ENCODE results near the gene RPS23. TPM values are rescaled to one million over a fixed set of nuclear protein-coding genes. Genes with fewer than 3 reads are reported as not detected.

The RPS23 gene
- polyA plus RNA-seq, 6 donors from 2014 or later, result 2,987 to 4,520 (median 3,845) TPM

DNA sequence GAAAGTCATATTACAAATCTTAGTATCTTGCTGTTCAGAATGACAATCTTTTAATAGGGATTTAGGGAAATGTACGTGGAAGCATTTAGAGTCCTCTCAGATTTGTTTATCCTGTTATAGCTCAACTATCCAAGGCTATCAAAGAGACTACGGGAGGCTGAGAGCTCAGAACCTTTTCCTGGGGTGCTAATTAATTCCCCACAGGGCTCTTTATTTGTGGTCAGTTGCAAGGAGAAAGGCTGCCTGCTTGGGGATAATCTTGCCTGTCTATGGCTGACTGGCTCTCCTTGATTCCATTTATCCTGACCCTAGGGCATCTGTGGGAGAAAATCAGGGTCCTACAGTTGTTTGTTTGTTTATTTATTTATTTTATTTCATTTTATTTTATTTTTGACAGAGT lies 28.0 kb upstream of the RPS23 start:
- ATAC-seq (ENCODE audit: low read depth in 2 of 2) (no peak), DNase-seq (no peak)
- Mint-ChIP-seq H3K4me3 (no peak overlapping the region), H3K27me3 (no peaks in the 10 kb centered on the region), H3K36me3 (peaks cover 16 to 21% of the 10 kb centered on the region in 2 donors), H3K9me3 (peaks cover 3 to 11% (median 6%) of the 10 kb centered on the region in 7 donors), H3K27ac (no peak overlapping the region), H3K4me1 (no peaks in the 10 kb centered on the region)

DNA sequence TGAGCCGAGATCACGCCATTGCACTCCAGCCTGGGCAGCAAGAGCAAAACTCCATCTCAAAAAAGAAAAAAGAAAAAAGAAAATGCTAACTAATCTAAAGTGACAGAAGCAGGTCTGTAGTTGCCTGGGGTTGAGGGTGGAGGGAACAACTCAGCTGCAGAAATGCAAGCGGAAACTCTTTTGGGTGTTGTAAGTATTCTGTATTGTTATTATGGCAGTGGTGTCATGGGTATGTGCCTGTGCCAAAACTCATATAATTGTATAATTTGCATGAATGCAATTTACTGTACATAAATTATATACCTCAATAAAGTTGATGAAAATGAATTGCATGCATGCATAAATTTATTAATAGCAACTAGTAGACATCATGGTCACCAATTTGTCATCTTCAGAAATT lies 23.0 kb upstream of the RPS23 start:
- Mint-ChIP-seq H3K4me3 (no peak overlapping the region), H3K4me1 (peaks cover 0 to 5% (median 0%) of the 10 kb centered on the region in 3 donors)

GRCh38 chr5:82298668-82299067 lies 20.5 kb upstream of the RPS23 start:
- Mint-ChIP-seq H3K36me3 (peaks cover 0 to 8% of the 10 kb centered on the region in 2 donors), H3K27ac (no peak overlapping the region), H3K4me1 (peaks cover 0 to 5% (median 0%) of the 10 kb centered on the region in 3 donors), H3K27me3 (no peaks in the 10 kb centered on the region), H3K4me3 (no peak overlapping the region), H3K9me3 (peaks cover 0 to 6% (median 0%) of the 10 kb centered on the region in 7 donors)
- DNase-seq, result no peak
- no peak for ATAC-seq (ENCODE audit: low read depth in 2 of 2)

More for the DNA sequence above, 23.0 kb upstream of the RPS23 start:
- Mint-ChIP-seq H3K27me3 (no peaks in the 10 kb centered on the region), H3K27ac (no peak overlapping the region), H3K9me3 (peaks cover 0 to 6% (median 0%) of the 10 kb centered on the region in 7 donors), H3K36me3 (peaks cover 0 to 8% of the 10 kb centered on the region in 2 donors)
- ATAC-seq (ENCODE audit: low read depth in 2 of 2) (no peak), DNase-seq (no peak)

GRCh38 chr5:82297711-82298110 lies 19.6 kb upstream of the RPS23 start:
- H3K4me3 Mint-ChIP-seq, result no peak overlapping the region
- H3K36me3 Mint-ChIP-seq, result peaks cover 0 to 8% of the 10 kb centered on the region in 2 donors
- H3K27ac Mint-ChIP-seq, result no peak overlapping the region
- ATAC-seq (ENCODE audit: low read depth in 2 of 2) (no peak), DNase-seq (no peak)
- H3K9me3 Mint-ChIP-seq, result peaks cover 0 to 6% (median 0%) of the 10 kb centered on the region in 7 donors
- peaks cover 0 to 5% (median 0%) of the 10 kb centered on the region in 3 donors for H3K4me1 Mint-ChIP-seq
- no peaks in the 10 kb centered on the region for H3K27me3 Mint-ChIP-seq

DNA sequence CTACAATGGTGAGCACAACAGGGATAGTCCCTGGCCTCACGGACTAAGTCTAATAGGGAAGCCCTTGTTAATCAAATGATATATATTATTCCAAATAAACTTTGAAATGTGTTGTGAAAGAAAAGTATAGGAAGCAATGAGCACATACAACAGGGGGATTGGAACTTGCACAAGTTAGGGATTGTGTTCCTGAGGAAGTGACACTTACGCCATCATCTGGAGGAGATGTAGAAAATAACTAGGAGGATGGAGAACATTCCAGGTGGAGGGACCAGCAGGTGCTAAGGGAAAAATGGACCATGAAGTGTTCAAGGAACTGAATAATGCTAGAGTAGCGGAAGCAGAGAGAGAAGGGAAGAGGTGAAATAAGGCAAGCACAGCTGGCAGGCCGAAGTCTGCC lies 18.8 kb upstream of the RPS23 start:
- DNase-seq (no peak), ATAC-seq (ENCODE audit: low read depth in 2 of 2) (no peak)
- Mint-ChIP-seq H3K36me3 (peaks cover 0 to 8% of the 10 kb centered on the region in 2 donors), H3K27me3 (no peaks in the 10 kb centered on the region), H3K4me3 (no peak overlapping the region), H3K9me3 (peaks cover 0 to 6% (median 0%) of the 10 kb centered on the region in 7 donors), H3K4me1 (peaks cover 0 to 5% (median 0%) of the 10 kb centered on the region in 3 donors), H3K27ac (peak overlapping the region in 1 of 6 donors; percentile 85)

- H3K36me3 Mint-ChIP-seq, result peaks cover 0 to 8% of the 10 kb centered on the region in 2 donors
- H3K9me3 Mint-ChIP-seq, result peaks cover 0 to 6% (median 0%) of the 10 kb centered on the region in 7 donors
These were observed 17.9 kb upstream of the RPS23 start for GRCh38 chr5:82295959-82296531.

DNA sequence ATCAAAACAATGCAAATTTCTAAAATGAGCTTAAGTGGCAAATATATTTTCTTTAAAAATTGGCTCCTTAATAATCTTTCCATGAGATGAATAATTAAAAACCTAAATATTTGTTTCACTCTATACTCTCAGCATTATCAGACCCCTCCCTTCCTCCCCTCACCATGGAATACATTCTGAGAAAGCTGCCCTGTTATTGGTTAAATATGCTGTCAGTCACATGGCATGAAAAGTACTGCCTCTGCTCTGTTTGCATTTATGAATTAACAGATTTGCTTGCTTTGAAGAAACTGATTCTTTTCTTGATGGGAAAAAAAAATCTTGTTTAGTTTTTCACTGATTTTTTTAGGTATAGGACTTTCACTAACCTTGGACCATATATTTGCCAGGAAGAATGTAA lies 17.0 kb upstream of the RPS23 start:
- no peak for ATAC-seq (ENCODE audit: low read depth in 2 of 2)
- Mint-ChIP-seq H3K9me3 (peaks cover 0 to 6% (median 0%) of the 10 kb centered on the region in 7 donors), H3K4me1 (peaks cover 0 to 5% (median 0%) of the 10 kb centered on the region in 3 donors), H3K4me3 (no peak overlapping the region), H3K27me3 (no peaks in the 10 kb centered on the region), H3K27ac (no peak overlapping the region), H3K36me3 (peaks cover 0 to 8% of the 10 kb centered on the region in 2 donors)
- no peak for DNase-seq

More at GRCh38 chr5:82295959-82296531, 17.9 kb upstream of the RPS23 start:
- no peak overlapping the region for H3K4me3 Mint-ChIP-seq
- no peaks in the 10 kb centered on the region for H3K27me3 Mint-ChIP-seq
- ATAC-seq (ENCODE audit: low read depth in 2 of 2) (no peak), DNase-seq (no peak)
- no peak overlapping the region for H3K27ac Mint-ChIP-seq
- peaks cover 0 to 5% (median 0%) of the 10 kb centered on the region in 3 donors for H3K4me1 Mint-ChIP-seq

DNA sequence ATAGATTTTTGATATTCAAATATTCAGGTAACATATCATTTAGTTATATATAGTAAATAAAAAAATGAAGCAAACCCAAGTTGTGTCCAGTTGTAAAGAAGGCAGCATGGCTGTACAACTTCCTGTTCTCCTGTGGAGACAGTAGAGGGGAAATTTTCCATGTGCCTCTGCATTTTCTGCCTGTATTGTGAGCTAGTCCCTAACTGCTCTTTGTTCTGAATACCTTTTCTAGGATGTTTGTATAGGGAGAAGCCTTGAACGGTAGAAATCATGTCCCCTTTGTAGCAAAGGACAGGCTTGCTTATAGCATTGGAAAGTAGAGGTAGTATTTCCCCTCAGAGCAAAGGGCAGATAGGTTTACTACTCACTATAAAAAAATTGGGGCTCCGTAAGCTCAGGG lies 13.3 kb upstream of the RPS23 start:
- Mint-ChIP-seq H3K36me3 (no peaks in the 10 kb centered on the region), H3K4me1 (peaks cover 0 to 3% (median 0%) of the 10 kb centered on the region in 3 donors), H3K27ac (no peak overlapping the region), H3K4me3 (no peak overlapping the region), H3K9me3 (no peaks in the 10 kb centered on the region), H3K27me3 (no peaks in the 10 kb centered on the region)
- DNase-seq, result no peak
- no peak for ATAC-seq (ENCODE audit: low read depth in 2 of 2)

GRCh38 chr5:82290908-82291307 lies 12.8 kb upstream of the RPS23 start:
- ATAC-seq (ENCODE audit: low read depth in 2 of 2), result no peak
- no peak for DNase-seq

DNA sequence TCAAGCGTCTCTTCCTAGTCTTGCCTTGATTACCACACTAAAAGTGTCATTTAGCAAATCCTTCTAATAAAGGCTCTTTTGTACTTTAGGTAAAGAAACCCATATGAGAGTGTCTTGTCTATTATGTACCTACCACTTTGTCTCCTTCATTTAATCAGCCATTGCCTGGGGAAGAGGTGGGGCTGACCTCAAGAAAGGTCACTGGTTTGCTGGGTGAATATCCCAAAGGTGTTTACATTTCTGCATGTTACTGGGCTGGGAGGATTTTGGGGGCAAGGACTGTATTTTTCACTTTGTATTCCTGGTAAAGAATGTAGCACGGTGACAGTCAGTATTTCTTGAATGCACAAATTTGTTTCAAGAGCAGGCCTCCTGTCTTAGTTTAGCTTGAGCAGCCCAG lies 11.9 kb upstream of the RPS23 start:
- ATAC-seq (ENCODE audit: low read depth in 2 of 2) (no peak), DNase-seq (no peak)
- no peaks in the 10 kb centered on the region for H3K27me3 Mint-ChIP-seq
- no peak overlapping the region for H3K4me3 Mint-ChIP-seq
- H3K4me1 Mint-ChIP-seq, result peaks cover 0 to 3% (median 0%) of the 10 kb centered on the region in 3 donors
- H3K9me3 Mint-ChIP-seq, result no peaks in the 10 kb centered on the region
- H3K36me3 Mint-ChIP-seq, result no peaks in the 10 kb centered on the region
- H3K27ac Mint-ChIP-seq, result no peak overlapping the region

More at GRCh38 chr5:82290908-82291307, 12.8 kb upstream of the RPS23 start:
- Mint-ChIP-seq H3K27ac (no peak overlapping the region), H3K9me3 (no peaks in the 10 kb centered on the region), H3K36me3 (no peaks in the 10 kb centered on the region), H3K4me1 (peaks cover 0 to 3% (median 0%) of the 10 kb centered on the region in 3 donors), H3K27me3 (no peaks in the 10 kb centered on the region), H3K4me3 (no peak overlapping the region)

- peaks cover 0 to 7% (median 0%) of the 10 kb centered on the region in 3 donors for H3K4me1 Mint-ChIP-seq
- H3K27me3 Mint-ChIP-seq, result no peaks in the 10 kb centered on the region
- no peak overlapping the region for H3K27ac Mint-ChIP-seq
- no peak for DNase-seq
- no peak for ATAC-seq (ENCODE audit: low read depth in 2 of 2)
- H3K9me3 Mint-ChIP-seq, result no peaks in the 10 kb centered on the region
- H3K36me3 Mint-ChIP-seq, result no peaks in the 10 kb centered on the region
- no peak overlapping the region for H3K4me3 Mint-ChIP-seq
These were observed 9.5 kb upstream of the RPS23 start for GRCh38 chr5:82287625-82288024.

DNA sequence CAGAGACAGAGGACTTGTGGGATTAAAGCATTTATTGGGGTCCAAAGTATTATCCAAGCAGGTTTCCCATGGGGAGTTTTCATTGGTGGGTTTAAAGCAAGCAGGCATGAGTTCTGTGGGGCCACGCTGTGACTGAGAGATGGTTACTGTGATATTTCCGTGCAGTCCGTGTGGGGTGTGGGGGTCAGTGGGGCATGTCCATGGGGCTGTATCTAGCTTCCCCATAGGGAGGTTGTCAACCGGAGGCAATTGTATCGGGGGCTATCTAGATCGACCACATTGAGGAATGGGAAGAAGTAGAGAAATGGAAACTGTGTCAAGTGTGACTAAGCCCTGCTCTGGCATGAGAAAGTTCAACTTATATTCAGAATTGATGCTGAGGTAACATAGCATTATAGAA lies 7.1 kb upstream of the RPS23 start:
- peak overlapping the region in 1 of 8 donors; percentile 33 for H3K4me3 Mint-ChIP-seq

GRCh38 chr5:82283893-82284292 lies 5.7 kb upstream of the RPS23 start:
- no peak overlapping the region for H3K27ac Mint-ChIP-seq
- no peaks in the 10 kb centered on the region for H3K27me3 Mint-ChIP-seq
- no peaks in the 10 kb centered on the region for H3K9me3 Mint-ChIP-seq
- ATAC-seq (ENCODE audit: low read depth in 2 of 2), result no peak
- no peaks in the 10 kb centered on the region for H3K36me3 Mint-ChIP-seq
- DNase-seq, result no peak
- peak overlapping the region in 1 of 8 donors; percentile 25 for H3K4me3 Mint-ChIP-seq
- H3K4me1 Mint-ChIP-seq, result peaks cover 4 to 22% (median 16%) of the 10 kb centered on the region in 3 donors

More for the DNA sequence above, 7.1 kb upstream of the RPS23 start:
- ATAC-seq (ENCODE audit: low read depth in 2 of 2) (no peak), DNase-seq (no peak)
- no peaks in the 10 kb centered on the region for H3K27me3 Mint-ChIP-seq
- H3K27ac Mint-ChIP-seq, result peak overlapping the region in 1 of 6 donors; percentile 3
- H3K36me3 Mint-ChIP-seq, result no peaks in the 10 kb centered on the region
- no peaks in the 10 kb centered on the region for H3K9me3 Mint-ChIP-seq
- peaks cover 0 to 11% (median 8%) of the 10 kb centered on the region in 3 donors for H3K4me1 Mint-ChIP-seq

DNA sequence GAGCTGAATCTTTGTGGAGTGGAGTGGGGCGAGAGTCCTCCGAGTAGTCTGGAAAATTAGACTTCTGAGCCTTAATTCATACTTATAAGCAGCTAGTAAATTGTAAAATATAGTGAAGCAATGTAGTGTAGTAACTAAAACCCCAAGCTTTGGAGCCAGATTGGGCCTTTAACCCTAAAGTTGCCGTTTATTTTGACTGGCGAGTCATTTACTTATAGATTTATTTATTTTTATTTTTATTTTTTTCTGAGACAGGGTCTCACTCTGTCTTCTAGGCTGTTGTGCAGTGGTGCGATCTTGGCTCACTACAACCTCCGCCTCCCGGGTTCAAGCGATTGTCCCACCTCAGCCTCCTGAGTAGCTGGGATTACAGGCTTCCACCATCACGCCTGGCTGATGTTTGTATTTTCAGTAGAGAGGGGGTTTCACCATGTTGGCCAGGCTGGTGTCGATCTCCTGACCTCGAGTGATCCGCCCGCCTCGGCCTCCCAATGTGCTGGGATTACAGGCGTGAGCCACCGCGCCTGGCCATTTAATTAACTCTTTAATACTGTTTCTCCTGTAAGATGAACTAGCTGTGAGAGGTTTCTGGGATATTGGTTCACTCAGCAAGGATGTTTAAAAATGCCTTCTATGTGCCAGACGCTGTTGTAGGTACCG lies 687 bp upstream of the RPS23 start:
- Mint-ChIP-seq H3K27me3 (no peaks in the 10 kb centered on the region), H3K9me3 (peaks cover 0 to 2% (median 0%) of the 10 kb centered on the region in 7 donors), H3K27ac (peak overlapping the region; percentile 94 to 98 (median 96)), H3K4me1 (peaks cover 38 to 53% (median 39%) of the 10 kb centered on the region in 3 donors), H3K4me3 (peak overlapping the region; percentile 93 to 98 (median 97)), H3K36me3 (peaks cover 18 to 19% of the 10 kb centered on the region in 2 donors)
- no peak for DNase-seq
- ATAC-seq (ENCODE audit: low read depth in 2 of 2), result no peak

All from naive B cell (primary cell).